Mucosa of rectum (tissue), 2 donors: ENCODE data around the gene LCN6.
"Not testable (repeated sequence)": the region's sequence is repeated elsewhere in the genome, so short reads cannot be mapped to it uniquely, and the experiment has no call there.

ENCODE experiments used
- H3K27ac ChIP-seq, 2 donors: one replicate each; pipeline ENCODE4 v1.7.0; 2013; ENCODE audit warnings: inconsistent platforms in 2 of 2, low read depth in 2 of 2, low read length in 2 of 2
- H3K27me3 ChIP-seq, 2 donors: one replicate each; pipeline ENCODE4 v1.7.0; 2013; ENCODE audit warnings: low read length in 2 of 2; ENCODE audit not compliant: control insufficient read depth in 2 of 2, insufficient read depth in 2 of 2
- H3K36me3 ChIP-seq, 2 donors: one replicate each; pipeline ENCODE4 v1.7.0; 2013; ENCODE audit warnings: low read length in 2 of 2; ENCODE audit not compliant: control insufficient read depth in 2 of 2, insufficient read depth in 2 of 2
- H3K4me1 ChIP-seq, 2 donors: one replicate each; pipeline ENCODE4 v1.7.0; 2013; ENCODE audit warnings: low read length in 2 of 2, mild to moderate bottlenecking in 1 of 2; ENCODE audit not compliant: control insufficient read depth in 2 of 2, insufficient read depth in 2 of 2
- H3K4me3 ChIP-seq, 2 donors: one replicate each; pipeline ENCODE4 v1.7.0; 2013; ENCODE audit warnings: low read length in 2 of 2
- H3K9ac ChIP-seq, 2 donors: one replicate each; pipeline ENCODE4 v1.7.0; 2013; ENCODE audit warnings: low read length in 2 of 2, low read depth in 1 of 2, mild to moderate bottlenecking in 1 of 2
- H3K9me3 ChIP-seq, 2 donors: one replicate each; pipeline ENCODE4 v1.7.0; 2013; ENCODE audit warnings: low read length in 2 of 2; ENCODE audit not compliant: control insufficient read depth in 2 of 2
- donor health status: healthy.
- donor health status: Normal muscosa, but diverticular disease.

The LCN6 gene

DNA sequence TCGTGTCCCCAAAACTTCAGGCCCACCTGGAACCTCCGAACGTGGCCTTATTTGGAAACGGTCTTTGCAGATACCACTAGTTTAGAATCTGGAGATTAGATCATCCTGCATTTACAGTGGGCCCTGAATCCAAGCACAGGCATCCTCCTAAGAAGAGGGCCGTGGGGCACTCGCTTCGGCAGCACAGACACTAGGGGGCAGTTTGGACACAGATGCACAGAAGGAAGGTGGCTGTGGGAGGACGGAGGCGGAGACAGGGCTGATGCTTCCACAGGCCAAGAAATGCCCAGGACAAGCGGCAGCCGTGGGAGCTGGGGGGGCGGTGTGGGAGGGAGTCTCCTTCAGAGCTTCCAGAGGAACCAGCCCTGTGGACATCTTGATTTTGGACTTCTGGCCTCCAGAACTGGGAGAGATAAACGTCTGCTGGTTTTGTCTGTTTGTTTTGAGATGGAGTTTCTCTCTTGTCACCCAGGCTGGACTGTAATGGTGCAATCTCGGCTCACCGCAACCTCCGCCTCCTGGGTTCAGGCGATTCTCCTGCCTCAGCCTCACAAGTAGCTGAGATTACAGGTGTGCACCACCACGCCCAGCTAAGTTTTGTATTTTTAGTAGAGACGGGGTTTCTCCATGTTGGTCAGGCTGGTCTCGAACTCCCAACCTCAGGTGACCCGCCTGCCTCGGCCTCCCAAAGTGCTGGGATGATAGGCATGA lies 12.7 kb upstream of the LCN6 start:
- H3K27me3 ChIP-seq, H3K4me3 ChIP-seq, H3K9ac ChIP-seq, H3K9me3 ChIP-seq, H3K36me3 ChIP-seq, H3K27ac ChIP-seq: not testable (repeated sequence)
- peaks cover 5 to 14% of the 10 kb centered on the region in 2 donors for H3K4me1 ChIP-seq

DNA sequence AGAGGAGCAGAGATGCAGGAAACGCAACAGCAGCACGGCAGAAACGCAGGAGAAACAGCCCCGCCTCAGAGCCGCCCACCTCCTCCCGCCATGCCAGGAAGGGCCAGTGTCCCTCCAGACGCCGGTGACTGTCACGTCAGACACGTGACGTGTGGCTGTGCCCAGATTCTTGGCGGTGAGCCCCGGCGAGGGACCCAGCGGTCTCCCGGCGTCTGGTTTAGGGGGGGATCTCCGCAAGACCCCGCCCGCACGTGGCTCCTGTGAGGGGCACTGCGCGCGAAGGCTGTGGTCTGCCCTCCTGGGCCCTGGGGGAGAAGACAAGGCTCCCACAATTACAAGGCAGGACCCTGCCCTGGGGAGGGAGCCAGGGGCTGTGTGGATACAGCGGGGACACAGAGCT lies 12.1 kb upstream of the LCN6 start:
- peaks cover 0 to 6% of the 10 kb centered on the region in 2 donors for H3K9me3 ChIP-seq
- no peak overlapping the region for H3K27ac ChIP-seq
- H3K9ac ChIP-seq = no peak overlapping the region
- peaks cover 5 to 10% of the 10 kb centered on the region in 2 donors for H3K4me1 ChIP-seq
- no peak overlapping the region for H3K4me3 ChIP-seq
- H3K36me3 ChIP-seq = no peaks in the 10 kb centered on the region
- peaks cover 0 to 2% of the 10 kb centered on the region in 2 donors for H3K27me3 ChIP-seq

DNA sequence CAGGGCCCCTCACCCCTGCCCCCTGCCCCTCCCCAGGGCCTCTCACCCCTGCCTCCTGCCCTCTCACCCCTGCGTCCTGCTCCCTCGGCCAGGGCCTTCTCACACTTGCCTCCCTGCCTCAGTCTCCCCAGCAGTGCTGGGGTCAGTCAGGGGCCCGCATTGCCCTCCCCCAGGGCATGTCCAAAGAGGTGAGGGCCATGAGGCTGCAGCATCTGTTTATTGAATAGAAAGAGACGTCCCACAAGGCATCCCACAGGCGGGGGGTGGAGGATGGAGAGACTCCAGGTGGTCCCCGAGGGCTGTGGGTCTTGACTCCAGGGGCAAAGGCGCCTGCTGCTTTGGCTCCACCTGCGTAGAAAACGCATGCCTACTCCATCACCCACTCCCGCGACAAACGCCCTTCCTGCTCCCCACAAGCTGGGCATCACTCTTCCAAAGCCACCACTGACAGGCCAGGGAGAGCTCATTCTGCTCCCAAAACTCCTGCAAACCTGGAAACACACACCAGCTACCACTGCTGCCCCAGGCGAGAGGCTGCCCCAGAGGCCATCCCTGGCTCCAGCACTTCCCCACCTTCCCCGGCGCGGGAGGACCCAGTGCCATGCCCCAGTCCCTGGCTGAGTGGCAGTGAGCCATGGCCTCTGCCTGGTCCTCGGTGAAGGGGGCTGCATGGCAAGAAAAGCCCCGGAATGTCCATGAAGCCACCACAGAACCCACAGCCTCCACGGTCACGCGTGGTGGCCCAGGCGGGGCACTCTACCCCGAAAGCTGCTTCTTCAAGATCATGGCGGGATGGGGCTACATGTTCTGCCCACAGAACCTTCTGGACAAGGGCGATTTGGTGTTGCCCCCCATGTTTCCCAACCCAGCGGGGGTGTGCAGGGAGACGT lies 11.4 kb upstream of the LCN6 start:
- peaks cover 2 to 3% of the 10 kb centered on the region in 2 donors for H3K4me1 ChIP-seq
- H3K9me3 ChIP-seq = peaks cover 0 to 6% of the 10 kb centered on the region in 2 donors
- H3K36me3 ChIP-seq = no peaks in the 10 kb centered on the region
- H3K27ac ChIP-seq = no peak overlapping the region
- no peak overlapping the region for H3K4me3 ChIP-seq
- peaks cover 0 to 2% of the 10 kb centered on the region in 2 donors for H3K27me3 ChIP-seq
- H3K9ac ChIP-seq = no peak overlapping the region

DNA sequence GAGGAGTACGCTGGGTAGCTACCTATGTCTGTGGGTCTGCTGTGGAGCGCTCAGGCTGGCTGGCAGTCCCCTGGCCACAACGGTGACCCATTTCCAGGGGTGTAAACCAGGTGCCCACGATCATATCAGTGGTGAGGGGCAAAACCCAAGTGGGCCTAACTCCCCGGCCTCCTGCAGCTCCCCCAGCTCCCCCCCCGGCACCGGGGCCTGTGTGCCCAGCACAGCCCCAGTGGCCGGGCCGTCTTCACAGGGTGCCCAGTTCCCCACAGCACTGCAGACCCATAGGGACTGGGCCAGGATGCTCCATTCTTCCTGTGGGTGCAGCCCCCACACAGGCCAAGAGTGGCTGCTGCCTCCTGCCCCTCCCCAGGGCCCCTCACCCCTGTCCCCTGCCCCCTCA lies 10.7 kb upstream of the LCN6 start:
- peaks cover 0 to 2% of the 10 kb centered on the region in 2 donors for H3K27me3 ChIP-seq
- no peak overlapping the region for H3K9ac ChIP-seq
- peaks cover 0 to 6% of the 10 kb centered on the region in 2 donors for H3K9me3 ChIP-seq

DNA sequence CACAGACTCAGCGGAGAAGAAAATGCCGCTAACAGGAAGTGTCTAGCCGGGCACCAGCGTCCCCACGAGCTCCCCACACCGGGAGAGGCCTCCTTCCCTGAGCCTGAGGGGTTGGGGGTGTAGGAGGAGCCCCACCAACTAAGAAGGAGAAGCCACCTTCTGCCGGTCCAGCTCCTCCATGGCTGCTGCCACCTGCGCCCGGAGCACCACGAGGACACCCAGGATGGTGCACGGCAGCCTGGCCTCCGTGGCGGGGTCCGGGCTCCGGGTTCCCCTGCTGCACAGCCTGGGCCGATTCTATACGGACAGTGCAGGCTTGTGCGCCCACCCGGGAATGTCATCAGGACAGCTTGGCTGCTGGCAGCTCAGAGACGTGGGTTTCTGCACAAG lies 9.4 kb upstream of the LCN6 start:
- H3K36me3 ChIP-seq = no peaks in the 10 kb centered on the region
- H3K4me1 ChIP-seq = no peaks in the 10 kb centered on the region
- H3K27me3 ChIP-seq = peaks cover 0 to 2% of the 10 kb centered on the region in 2 donors
- H3K9me3 ChIP-seq = peaks cover 0 to 6% of the 10 kb centered on the region in 2 donors
- no peak overlapping the region for H3K27ac ChIP-seq
- H3K4me3 ChIP-seq = no peak overlapping the region
- no peak overlapping the region for H3K9ac ChIP-seq

More for the DNA sequence above, 10.7 kb upstream of the LCN6 start:
- Histone ChIP-seq H3K36me3 (no peaks in the 10 kb centered on the region), H3K4me1 (no peaks in the 10 kb centered on the region), H3K4me3 (no peak overlapping the region), H3K27ac (no peak overlapping the region)

DNA sequence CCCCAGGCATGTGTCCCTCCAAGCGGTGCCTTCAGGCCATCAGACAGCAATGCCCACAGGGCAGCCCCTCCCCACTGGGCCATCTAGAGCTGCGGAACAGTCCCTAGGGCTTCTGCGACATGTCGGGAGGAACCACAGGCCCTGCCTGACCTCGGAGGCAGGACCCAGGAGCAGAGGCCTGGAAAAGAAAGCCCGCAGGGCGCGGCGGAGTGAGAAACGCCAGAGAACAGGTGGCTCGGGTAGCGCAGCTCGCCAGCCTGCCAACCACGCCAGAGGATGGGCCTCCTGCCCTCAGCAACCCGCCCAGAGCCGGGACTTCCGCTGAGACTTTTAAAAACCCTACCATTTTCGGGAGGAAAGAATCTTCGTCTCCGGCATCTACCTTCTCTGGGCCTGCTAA lies 9.0 kb upstream of the LCN6 start:
- Histone ChIP-seq H3K9ac (no peak overlapping the region), H3K27ac (no peak overlapping the region), H3K27me3 (peaks cover 0 to 2% of the 10 kb centered on the region in 2 donors)

DNA sequence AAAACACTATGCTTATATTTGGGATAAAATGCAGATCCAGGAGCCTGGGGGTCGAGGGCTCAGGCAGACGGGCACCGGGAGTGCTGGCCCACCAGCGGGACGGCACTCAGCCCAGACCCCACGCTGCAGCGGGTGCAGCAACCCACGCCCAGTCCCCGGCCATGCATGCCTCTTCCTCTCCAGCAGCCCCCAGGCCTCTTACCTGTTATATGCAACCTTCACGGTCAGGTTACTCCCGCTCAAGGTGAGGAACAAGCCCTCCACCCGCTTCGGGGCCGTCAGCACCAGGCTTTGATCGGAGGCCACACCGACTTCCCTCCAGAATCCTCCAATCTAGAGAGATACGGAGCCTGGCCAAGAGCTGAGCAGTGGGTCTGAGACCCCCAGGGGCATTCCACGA lies 8.5 kb upstream of the LCN6 start:
- no peak overlapping the region for H3K4me3 ChIP-seq
- peaks cover 0 to 7% of the 10 kb centered on the region in 2 donors for H3K9me3 ChIP-seq

More for the DNA sequence above, 9.0 kb upstream of the LCN6 start:
- Histone ChIP-seq H3K36me3 (no peaks in the 10 kb centered on the region), H3K4me1 (no peaks in the 10 kb centered on the region), H3K4me3 (no peak overlapping the region), H3K9me3 (peaks cover 0 to 6% of the 10 kb centered on the region in 2 donors)

DNA sequence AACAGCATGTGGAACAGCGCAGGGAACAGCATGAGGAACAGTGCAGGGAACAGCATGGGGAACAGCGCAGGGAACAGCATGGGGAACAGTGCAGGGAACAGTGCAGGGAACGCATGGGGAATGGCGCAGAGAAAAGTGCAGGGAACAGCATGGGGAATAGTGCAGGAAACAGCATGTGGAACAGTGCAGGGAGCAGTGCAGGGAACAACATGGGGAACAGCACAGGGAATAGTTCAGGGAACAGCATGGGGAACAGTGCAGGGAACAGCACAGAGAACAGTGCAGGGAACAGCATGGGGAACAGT lies 7.8 kb upstream of the LCN6 start:
- Histone ChIP-seq H3K36me3 (no peaks in the 10 kb centered on the region), H3K4me1 (no peaks in the 10 kb centered on the region), H3K9me3 (peaks cover 0 to 8% of the 10 kb centered on the region in 2 donors), H3K9ac (no peak overlapping the region), H3K4me3 (no peak overlapping the region), H3K27ac (no peak overlapping the region), H3K27me3 (no peaks in the 10 kb centered on the region)

More for the DNA sequence above, 8.5 kb upstream of the LCN6 start:
- Histone ChIP-seq H3K36me3 (no peaks in the 10 kb centered on the region), H3K4me1 (no peaks in the 10 kb centered on the region), H3K27ac (no peak overlapping the region), H3K27me3 (peaks cover 0 to 2% of the 10 kb centered on the region in 2 donors), H3K9ac (no peak overlapping the region)

DNA sequence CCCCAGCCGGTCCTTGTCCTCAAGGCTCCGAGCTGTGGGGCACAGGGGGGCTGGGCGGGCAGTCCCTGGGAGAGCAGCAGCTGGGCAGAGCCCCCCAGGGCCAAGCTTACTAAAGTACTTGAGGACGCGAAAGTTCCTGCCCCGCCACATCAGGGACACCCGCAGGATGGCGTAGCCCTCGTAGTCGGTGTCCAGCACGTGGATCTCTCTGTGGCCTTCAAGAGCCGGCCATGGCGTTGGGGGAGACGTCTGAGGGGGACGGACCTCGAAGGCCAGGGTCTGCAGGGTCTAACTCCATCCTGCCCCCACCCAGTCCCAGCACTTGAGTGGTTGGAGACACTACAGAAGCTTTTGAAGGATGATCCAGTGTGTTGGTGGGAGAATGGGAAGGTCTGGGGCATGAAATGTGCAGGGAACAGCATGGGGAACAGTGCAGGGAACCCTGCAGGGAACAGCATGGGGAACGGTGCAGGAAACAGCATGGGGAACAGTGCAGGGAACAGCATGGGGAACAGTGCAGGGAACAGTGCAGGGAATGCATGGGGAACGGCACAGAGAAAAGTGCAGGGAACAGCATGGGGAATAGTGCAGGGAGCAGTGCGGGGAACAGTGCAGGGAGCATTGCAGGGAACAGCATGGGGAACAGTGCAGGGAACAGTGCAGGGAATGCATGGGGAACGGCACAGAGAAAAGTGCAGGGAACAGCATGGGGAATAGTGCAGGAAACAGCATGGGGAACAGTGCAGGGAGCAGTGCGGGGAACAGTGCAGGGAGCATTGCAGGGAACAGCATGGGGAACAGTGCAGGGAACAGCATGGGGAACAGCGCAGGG lies 7.2 kb upstream of the LCN6 start:
- H3K9me3 ChIP-seq, H3K4me3 ChIP-seq, H3K36me3 ChIP-seq, H3K27me3 ChIP-seq, H3K4me1 ChIP-seq, H3K9ac ChIP-seq, H3K27ac ChIP-seq: not testable (repeated sequence)
